Mesendoderm (in vitro differentiated cells): ENCODE data around the gene CCSER1.

Experiments
- DNase-seq: peaks from one replicate; pipeline ENCODE4 v3.0.0; 2013
- H2AK5ac ChIP-seq: 2 replicates; pipeline ENCODE4 v1.6.1; 2013; ENCODE audit warnings: low read length, inconsistent platforms
- H2BK120ac ChIP-seq: 2 replicates; pipeline ENCODE4 v1.6.1; 2013; ENCODE audit warnings: low read depth, mild to moderate bottlenecking, low read length, moderate library complexity, mixed read lengths
- H2BK15ac ChIP-seq: replicated peaks from 2 replicates; pipeline ENCODE4 v1.6.1; 2013; ENCODE audit warnings: low read depth, mild to moderate bottlenecking, moderate library complexity
- H2BK5ac ChIP-seq: 2 replicates; pipeline ENCODE4 v1.6.1; 2013; ENCODE audit warnings: low read length, inconsistent platforms
- H3K18ac ChIP-seq: 2 replicates; pipeline ENCODE4 v1.6.1; 2013; ENCODE audit warnings: mild to moderate bottlenecking, low read length, mixed read lengths
- H3K23ac ChIP-seq: one replicate; pipeline ENCODE4 v1.6.1; 2013; ENCODE audit warnings: low read length
- H3K27ac ChIP-seq: 2 replicates; pipeline ENCODE4 v1.5.1; 2013; ENCODE audit warnings: low read depth, mild to moderate bottlenecking, inconsistent platforms, low read length, moderate library complexity
- H3K27me3 ChIP-seq: 2 replicates; pipeline ENCODE4 v1.6.1; 2013; ENCODE audit warnings: low read length, control low read depth, mild to moderate bottlenecking, inconsistent platforms; ENCODE audit not compliant: insufficient read depth, poor library complexity
- H3K36me3 ChIP-seq: 2 replicates; pipeline ENCODE4 v1.6.1; 2013; ENCODE audit warnings: low read length, inconsistent platforms; ENCODE audit not compliant: control insufficient read depth, insufficient read depth
- H3K4ac ChIP-seq: one replicate; pipeline ENCODE4 v1.6.1; 2013; ENCODE audit warnings: low read depth, mild to moderate bottlenecking, low read length, moderate library complexity
- H3K4me1 ChIP-seq: 2 replicates; pipeline ENCODE4 v1.6.1; 2013; ENCODE audit warnings: low read depth, low read length, inconsistent platforms; ENCODE audit not compliant: control insufficient read depth
- H3K4me2 ChIP-seq: 2 replicates; pipeline ENCODE4 v1.6.1; 2013; ENCODE audit warnings: low read length
- H3K4me3 ChIP-seq: 2 replicates; pipeline ENCODE4 v1.5.1; 2013; ENCODE audit warnings: mild to moderate bottlenecking, low read length
- H3K56ac ChIP-seq: one replicate; pipeline ENCODE4 v1.6.1; 2013; ENCODE audit warnings: low read length
- H3K79me1 ChIP-seq: 2 replicates; pipeline ENCODE4 v1.6.1; 2013; ENCODE audit warnings: low read length, inconsistent platforms
- H3K79me2 ChIP-seq: 2 replicates; pipeline ENCODE4 v1.6.1; 2013; ENCODE audit warnings: mild to moderate bottlenecking, low read length; ENCODE audit not compliant: control insufficient read depth, insufficient read depth
- H3K9ac ChIP-seq: 2 replicates; pipeline ENCODE4 v1.6.1; 2013; ENCODE audit warnings: low read length, inconsistent platforms
- H4K5ac ChIP-seq: one replicate; pipeline ENCODE4 v1.6.1; 2013; ENCODE audit warnings: low read length
- H4K8ac ChIP-seq: one replicate; pipeline ENCODE4 v1.6.1; 2013; ENCODE audit warnings: low read depth, mild to moderate bottlenecking, control low read depth, low read length, moderate library complexity
- WGBS: extraction: QIAGEN DNeasy Blood & Tissue Kit; methylation state at CpG from one replicate; pipeline ENCODE4 v1.1.7; 2013; ENCODE audit warnings: low lambda C conversion rate, missing lambda C conversion rate; ENCODE audit not compliant: insufficient coverage; ENCODE audit errors: extremely low coverage; 5-methylcytosine and 5-hydroxymethylcytosine counted together

Gene CCSER1

DNA sequence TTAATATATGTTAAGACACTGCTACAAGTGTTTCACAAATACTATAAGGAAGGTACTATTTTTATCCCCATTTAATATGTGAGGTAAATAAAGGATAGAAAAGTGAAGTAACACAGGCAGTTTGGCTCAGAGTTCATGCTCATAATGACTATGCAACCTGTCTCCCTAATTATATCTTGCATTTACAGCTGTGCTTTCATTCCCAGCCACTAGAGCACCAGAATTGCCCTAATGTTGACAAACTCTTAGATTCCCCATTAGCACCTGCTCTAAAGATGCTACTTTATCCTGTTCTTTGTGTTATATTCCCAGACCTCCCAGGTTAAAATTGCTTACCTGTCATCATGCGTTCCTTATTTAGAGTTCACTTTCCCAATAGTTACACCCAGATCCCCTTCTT, 833.6 kb downstream of the CCSER1 start:
- Histone ChIP-seq H3K27ac (no peak overlapping the region), H3K36me3 (no peaks in the 10 kb centered on the region), H2BK15ac (no peak overlapping the region), H3K4me3 (no peak overlapping the region), H2BK5ac (no peak overlapping the region), H3K4ac (no peak overlapping the region), H3K79me2 (no peaks in the 10 kb centered on the region), H3K79me1 (no peaks in the 10 kb centered on the region), H4K8ac (no peak overlapping the region), H3K4me1 (no peaks in the 10 kb centered on the region), H2AK5ac (no peak overlapping the region), H3K27me3 (no peaks in the 10 kb centered on the region), H3K23ac (no peak overlapping the region), H3K18ac (no peak overlapping the region), H4K5ac (no peak overlapping the region), H3K9ac (no peak overlapping the region), H3K4me2 (no peak overlapping the region), H2BK120ac (no peak overlapping the region), H3K56ac (no peak overlapping the region)
- DNase-seq, result peak; percentile 8
- WGBS, result no CpG with 5 or more reads among the region's 1 CpG

DNA sequence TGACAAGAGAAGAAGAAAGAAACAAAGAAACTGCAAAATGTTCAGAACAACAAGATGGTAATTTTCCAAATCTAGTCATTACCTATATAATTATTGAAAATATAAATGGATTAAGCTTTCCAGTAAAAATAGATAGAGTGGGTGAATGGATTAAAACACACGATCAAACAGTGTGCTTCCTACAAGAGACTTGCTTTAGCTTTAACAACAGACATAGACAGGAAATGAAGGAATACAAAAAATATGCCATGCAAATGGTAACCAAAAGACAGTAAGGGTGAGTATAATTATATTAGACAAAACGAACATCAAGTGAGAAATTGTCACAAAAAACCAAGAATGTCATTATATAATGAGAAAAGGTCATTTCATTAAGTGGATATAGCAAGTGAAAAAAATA, 842.8 kb downstream of the CCSER1 start:
- H3K9ac ChIP-seq, result no peak overlapping the region
- H3K4me2 ChIP-seq, result no peak overlapping the region
- no peak overlapping the region for H4K8ac ChIP-seq
- no peak overlapping the region for H3K4me3 ChIP-seq
- H3K4ac ChIP-seq, result no peak overlapping the region
- H3K23ac ChIP-seq, result no peak overlapping the region
- H2BK15ac ChIP-seq, result no peak overlapping the region
- H3K56ac ChIP-seq, result no peak overlapping the region
- H3K79me1 ChIP-seq, result no peaks in the 10 kb centered on the region
- no peaks in the 10 kb centered on the region for H3K27me3 ChIP-seq
- H3K27ac ChIP-seq, result no peak overlapping the region
- no peaks in the 10 kb centered on the region for H3K4me1 ChIP-seq
- H2BK120ac ChIP-seq, result no peak overlapping the region
- H4K5ac ChIP-seq, result no peak overlapping the region
- no peak overlapping the region for H2BK5ac ChIP-seq
- no peaks in the 10 kb centered on the region for H3K79me2 ChIP-seq
- WGBS, result no CpG with 5 or more reads among the region's 2 CpGs
- H3K18ac ChIP-seq, result no peak overlapping the region
- no peaks in the 10 kb centered on the region for H3K36me3 ChIP-seq
- DNase-seq, result no peak
- no peak overlapping the region for H2AK5ac ChIP-seq

DNA sequence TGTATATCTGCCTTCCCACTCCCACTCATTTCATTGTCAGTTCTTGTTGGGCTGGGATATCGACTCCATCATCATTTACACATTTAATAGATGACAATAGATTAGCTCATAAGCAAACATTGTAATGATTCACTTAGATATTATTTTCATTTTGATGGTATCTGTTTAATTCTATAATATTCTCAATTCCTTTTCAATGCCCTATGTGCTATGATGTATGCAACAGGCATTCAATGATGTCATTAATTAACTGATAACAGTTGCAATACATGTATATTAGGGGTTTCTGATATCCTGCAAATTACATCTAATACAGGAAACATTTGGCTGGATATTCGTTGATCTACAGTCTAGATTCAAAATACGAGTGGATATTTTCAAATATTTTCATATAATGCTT, 850.5 kb downstream of the CCSER1 start:
- Histone ChIP-seq H2BK120ac (no peak overlapping the region), H3K79me1 (no peaks in the 10 kb centered on the region), H3K4me1 (no peaks in the 10 kb centered on the region), H4K5ac (no peak overlapping the region), H3K23ac (no peak overlapping the region), H4K8ac (no peak overlapping the region), H3K27ac (no peak overlapping the region), H3K56ac (no peak overlapping the region), H3K79me2 (no peaks in the 10 kb centered on the region), H3K4ac (no peak overlapping the region), H2BK15ac (no peak overlapping the region), H3K36me3 (no peaks in the 10 kb centered on the region), H3K18ac (no peak overlapping the region), H3K9ac (no peak overlapping the region), H3K4me2 (no peak overlapping the region), H2AK5ac (no peak overlapping the region), H2BK5ac (no peak overlapping the region), H3K4me3 (no peak overlapping the region), H3K27me3 (no peaks in the 10 kb centered on the region)
- WGBS, result no CpG with 5 or more reads among the region's 3 CpGs
- DNase-seq, result no peak

DNA sequence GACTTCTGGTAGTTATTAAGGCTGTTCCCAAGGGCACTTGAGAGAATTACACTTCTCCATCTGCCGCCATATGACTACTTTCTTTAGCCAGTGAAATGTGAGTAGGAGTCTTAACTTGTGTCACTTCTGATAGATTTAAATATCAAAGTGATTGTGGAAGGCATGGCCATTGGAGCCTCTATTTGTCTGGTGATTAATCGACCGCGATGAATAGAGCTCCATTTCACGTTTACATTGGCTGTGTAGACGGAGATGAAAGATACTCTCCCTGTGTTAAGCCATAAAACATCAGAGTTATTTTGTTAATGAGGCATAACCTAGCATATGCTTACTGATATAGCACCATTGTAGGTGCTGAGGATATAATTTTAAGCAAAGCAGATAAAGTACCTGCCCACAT, 852.4 kb downstream of the CCSER1 start:
- no peak overlapping the region for H3K23ac ChIP-seq
- no peak overlapping the region for H3K9ac ChIP-seq
- no peak overlapping the region for H2AK5ac ChIP-seq
- H3K27ac ChIP-seq, result no peak overlapping the region
- no peaks in the 10 kb centered on the region for H3K36me3 ChIP-seq
- no peak for DNase-seq
- no peak overlapping the region for H3K4me3 ChIP-seq
- no peak overlapping the region for H3K18ac ChIP-seq
- no peak overlapping the region for H2BK120ac ChIP-seq
- H3K4me1 ChIP-seq, result peaks cover 2% of the 10 kb centered on the region
- H2BK5ac ChIP-seq, result no peak overlapping the region
- H4K8ac ChIP-seq, result no peak overlapping the region
- H4K5ac ChIP-seq, result no peak overlapping the region
- no CpG with 5 or more reads among the region's 6 CpGs for WGBS
- H3K79me2 ChIP-seq, result no peaks in the 10 kb centered on the region
- H3K56ac ChIP-seq, result no peak overlapping the region
- H3K27me3 ChIP-seq, result no peaks in the 10 kb centered on the region
- H3K4me2 ChIP-seq, result no peak overlapping the region
- H2BK15ac ChIP-seq, result no peak overlapping the region
- H3K4ac ChIP-seq, result no peak overlapping the region
- no peaks in the 10 kb centered on the region for H3K79me1 ChIP-seq

DNA sequence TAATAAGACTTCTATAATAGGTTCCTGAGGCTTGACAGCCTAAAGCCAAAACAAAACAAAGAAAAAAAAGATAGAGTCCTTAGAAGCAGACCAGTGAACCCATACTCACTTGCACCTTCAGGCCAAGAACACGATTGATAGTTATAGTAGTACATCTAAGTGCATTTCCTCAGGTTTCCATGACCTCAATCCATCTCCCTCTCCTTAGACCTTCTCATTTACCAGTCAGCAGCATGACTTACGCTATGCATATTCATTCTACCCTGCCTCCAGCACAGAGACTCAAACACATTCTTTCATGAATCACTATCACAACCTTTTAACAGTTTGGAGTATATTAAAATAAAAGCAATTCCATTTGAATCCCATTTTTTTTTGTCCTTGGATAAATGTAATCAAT, 855.6 kb downstream of the CCSER1 start:
- H3K27me3 ChIP-seq, result no peaks in the 10 kb centered on the region
- no peak overlapping the region for H3K4me3 ChIP-seq
- H2BK120ac ChIP-seq, result no peak overlapping the region
- no peak overlapping the region for H4K5ac ChIP-seq
- no peak overlapping the region for H3K4ac ChIP-seq
- no peak overlapping the region for H2AK5ac ChIP-seq
- no peak overlapping the region for H3K56ac ChIP-seq
- no peaks in the 10 kb centered on the region for H3K79me1 ChIP-seq
- H3K36me3 ChIP-seq, result no peaks in the 10 kb centered on the region
- H2BK5ac ChIP-seq, result no peak overlapping the region
- no CpG with 5 or more reads among the region's 2 CpGs for WGBS
- no peak overlapping the region for H3K23ac ChIP-seq
- no peak overlapping the region for H3K4me2 ChIP-seq
- H3K18ac ChIP-seq, result no peak overlapping the region
- no peaks in the 10 kb centered on the region for H3K79me2 ChIP-seq
- no peak overlapping the region for H2BK15ac ChIP-seq
- no peak overlapping the region for H3K9ac ChIP-seq
- DNase-seq, result peak; percentile 18
- peaks cover 2% of the 10 kb centered on the region for H3K4me1 ChIP-seq
- no peak overlapping the region for H3K27ac ChIP-seq
- no peak overlapping the region for H4K8ac ChIP-seq

DNA sequence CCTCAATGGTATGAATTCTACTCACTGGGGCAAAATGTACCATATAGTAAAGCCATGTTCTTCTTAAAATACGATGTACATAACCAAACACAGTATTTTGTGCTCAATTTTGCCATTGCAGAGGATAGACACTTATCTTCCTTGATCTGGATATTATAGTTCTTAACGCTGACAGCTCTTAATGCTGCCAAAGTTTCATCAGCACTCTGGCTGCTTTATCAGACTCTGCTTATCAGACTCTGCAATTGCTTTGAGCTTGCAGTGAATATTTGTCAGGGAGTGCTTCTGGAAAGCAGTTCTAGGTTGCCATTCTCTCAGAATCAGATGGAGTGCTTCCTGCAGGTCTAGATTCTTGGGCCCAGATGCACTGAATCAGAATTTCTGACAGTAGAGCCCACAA, 863.1 kb downstream of the CCSER1 start:
- H3K56ac ChIP-seq, result no peak overlapping the region
- H3K4me2 ChIP-seq, result no peak overlapping the region
- H3K4me3 ChIP-seq, result no peak overlapping the region
- H3K18ac ChIP-seq, result no peak overlapping the region
- no peak overlapping the region for H3K23ac ChIP-seq
- H3K36me3 ChIP-seq, result no peaks in the 10 kb centered on the region
- H4K5ac ChIP-seq, result no peak overlapping the region
- H3K79me1 ChIP-seq, result no peaks in the 10 kb centered on the region
- no peak overlapping the region for H2BK15ac ChIP-seq
- no CpG with 5 or more reads among the region's 2 CpGs for WGBS
- H3K27ac ChIP-seq, result no peak overlapping the region
- DNase-seq, result peak; percentile 46
- H3K4me1 ChIP-seq, result no peaks in the 10 kb centered on the region
- H3K4ac ChIP-seq, result no peak overlapping the region
- no peak overlapping the region for H2AK5ac ChIP-seq
- H4K8ac ChIP-seq, result no peak overlapping the region
- no peak overlapping the region for H2BK120ac ChIP-seq
- no peaks in the 10 kb centered on the region for H3K27me3 ChIP-seq
- no peak overlapping the region for H3K9ac ChIP-seq
- H3K79me2 ChIP-seq, result no peaks in the 10 kb centered on the region
- no peak overlapping the region for H2BK5ac ChIP-seq
